ENCODE data around the gene NPIPB9.
"Not testable (repeated sequence)": the region's sequence is repeated elsewhere in the genome, so short reads cannot be mapped to it uniquely, and the experiment has no call there.

NPIPB9 gene

DNA sequence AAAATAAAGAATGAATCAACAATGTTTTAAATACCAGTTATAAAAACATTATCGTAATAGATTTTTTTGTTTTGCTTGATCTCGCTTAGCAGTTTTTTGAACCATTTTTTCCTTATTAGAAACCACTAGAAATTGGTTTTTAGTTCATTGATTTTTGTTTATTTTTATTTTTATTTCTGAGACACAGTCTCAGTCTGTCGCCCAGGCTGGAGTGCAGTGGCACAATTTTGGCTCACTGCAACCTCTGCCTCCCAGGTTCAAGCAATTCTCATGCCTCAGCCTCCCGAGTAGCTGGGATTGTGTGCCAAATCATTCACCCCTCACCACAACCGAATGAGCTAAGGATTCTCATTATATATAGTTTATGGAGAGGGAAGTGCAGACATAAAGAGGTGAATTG is at the start of gene NPIPB9:
NPIPB9 (plus strand) TSS at position 301 of the 400 bp plus-strand sequence.
- DNase-seq = not testable (repeated sequence)

DNA sequence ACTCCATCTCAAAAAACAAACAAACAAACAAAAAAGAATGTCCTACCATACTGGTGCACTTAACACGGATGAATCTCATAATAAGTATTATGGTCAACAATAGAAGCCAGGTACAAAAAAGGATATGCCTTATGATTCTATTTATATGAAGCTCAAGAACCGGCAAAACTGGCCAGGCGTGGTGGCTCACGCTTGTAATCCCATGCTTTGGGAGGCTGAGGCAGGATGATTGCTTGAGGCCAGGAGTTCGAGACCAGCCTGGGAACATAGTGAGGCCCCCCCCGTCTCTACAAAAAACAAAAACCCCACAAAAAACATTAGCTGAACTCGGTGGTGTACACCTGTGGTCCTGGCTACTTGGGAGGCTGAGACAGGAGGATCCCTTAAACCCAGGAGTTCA is 47.3 kb upstream of the NPIPB9 start:
- not testable (repeated sequence) for DNase-seq

DNA sequence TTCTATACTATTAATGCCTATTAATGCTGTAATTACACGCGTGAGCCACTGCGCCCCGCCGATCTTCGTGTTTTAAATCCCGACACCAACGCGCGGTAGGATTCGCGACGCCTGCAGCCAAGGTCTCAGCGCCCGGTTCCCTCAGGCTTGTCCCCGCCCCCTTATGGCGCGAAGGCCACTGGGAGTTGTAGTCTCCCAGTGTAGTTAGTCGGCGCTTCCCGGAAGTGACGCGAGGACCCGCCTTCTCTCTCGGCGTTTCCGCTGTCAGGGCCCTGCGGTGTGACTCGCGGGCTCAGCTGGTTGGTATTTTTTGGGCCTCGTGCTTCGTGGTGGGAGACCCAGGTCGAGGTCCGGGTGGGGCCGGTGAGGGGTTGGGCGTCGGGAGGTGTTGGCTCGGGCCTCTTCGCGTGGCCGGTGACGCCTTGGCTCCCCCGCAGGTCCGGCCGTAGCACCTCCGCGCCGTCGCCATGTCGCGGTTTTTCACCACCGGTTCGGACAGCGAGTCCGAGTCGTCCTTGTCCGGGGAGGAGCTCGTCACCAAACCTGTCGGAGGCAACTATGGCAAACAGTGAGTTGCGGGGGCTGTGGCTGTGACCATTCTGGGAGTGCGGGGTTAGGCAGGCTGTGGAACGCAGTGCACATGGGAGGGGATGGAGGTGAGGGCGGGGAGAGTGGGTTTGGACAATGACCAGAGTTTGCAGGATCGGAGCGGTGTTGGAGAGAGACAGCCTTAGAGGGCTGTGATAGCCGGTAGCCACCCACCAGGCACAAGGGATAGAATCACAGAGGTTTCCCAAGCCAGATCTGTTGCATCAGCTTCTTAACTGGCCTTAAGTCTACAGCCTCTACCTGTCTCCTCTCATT is 40.1 kb upstream of the NPIPB9 start, which contains the start of gene EIF3C:
EIF3C (plus strand) TSS at position 245 of the 864 bp plus-strand sequence; CDS start at position 468, 223 bp downstream.
- DNase-seq = not testable (repeated sequence)

DNA sequence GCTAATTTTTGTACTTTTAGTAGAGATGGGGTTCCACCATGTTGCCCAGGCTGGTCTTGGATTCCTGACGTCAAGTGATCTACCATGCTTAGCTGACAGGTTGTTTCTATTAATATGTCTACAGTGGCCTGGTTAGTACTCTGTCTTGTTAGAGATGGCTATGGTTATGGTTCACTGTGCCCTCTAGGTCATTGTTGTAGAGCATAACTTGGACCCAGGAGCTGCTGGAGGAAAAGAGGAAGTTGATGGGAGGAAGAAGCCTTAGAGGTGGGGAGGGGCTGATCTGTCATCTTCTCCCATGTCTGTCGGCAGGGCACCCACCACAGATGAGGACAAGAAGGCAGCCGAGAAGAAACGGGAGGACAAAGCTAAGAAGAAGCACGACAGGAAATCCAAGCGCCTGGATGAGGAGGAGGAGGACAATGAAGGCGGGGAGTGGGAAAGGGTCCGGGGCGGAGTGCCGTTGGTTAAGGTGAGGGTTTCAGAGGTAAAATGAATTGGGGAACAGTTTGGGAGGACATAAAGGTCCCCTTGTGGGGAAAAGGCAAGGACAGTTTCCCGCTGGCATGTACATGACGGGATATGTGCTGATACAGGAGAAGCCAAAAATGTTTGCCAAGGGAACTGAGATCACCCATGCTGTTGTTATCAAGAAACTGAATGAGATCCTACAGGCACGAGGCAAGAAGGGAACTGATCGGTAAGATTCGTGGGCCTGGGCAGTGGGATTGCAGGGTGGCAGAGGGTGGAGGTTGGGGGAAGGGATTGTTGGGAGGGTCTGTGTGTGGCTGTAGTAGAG is 28.5 kb upstream of the NPIPB9 start:
- not testable (repeated sequence) for DNase-seq

DNA sequence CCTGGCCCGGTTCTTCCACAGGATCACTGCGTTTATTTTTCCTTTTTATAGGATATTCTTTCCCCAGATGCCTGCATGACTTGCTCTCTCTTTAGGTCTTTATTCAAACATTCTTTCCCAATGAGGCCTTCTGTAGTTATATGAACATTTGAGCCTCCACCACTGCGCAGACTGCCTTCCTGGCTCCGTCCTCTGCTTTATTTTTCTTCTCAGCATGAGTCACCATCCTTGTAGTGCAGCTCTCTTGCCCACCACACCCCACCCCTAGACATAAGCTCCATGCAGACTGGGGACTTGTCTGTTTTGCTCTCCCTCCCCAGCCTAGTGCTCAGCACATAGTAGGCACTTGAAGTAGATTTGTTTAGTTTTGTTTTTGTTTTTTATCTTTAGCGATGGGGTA is 20.3 kb upstream of the NPIPB9 start:
- DNase-seq = not testable (repeated sequence)

DNA sequence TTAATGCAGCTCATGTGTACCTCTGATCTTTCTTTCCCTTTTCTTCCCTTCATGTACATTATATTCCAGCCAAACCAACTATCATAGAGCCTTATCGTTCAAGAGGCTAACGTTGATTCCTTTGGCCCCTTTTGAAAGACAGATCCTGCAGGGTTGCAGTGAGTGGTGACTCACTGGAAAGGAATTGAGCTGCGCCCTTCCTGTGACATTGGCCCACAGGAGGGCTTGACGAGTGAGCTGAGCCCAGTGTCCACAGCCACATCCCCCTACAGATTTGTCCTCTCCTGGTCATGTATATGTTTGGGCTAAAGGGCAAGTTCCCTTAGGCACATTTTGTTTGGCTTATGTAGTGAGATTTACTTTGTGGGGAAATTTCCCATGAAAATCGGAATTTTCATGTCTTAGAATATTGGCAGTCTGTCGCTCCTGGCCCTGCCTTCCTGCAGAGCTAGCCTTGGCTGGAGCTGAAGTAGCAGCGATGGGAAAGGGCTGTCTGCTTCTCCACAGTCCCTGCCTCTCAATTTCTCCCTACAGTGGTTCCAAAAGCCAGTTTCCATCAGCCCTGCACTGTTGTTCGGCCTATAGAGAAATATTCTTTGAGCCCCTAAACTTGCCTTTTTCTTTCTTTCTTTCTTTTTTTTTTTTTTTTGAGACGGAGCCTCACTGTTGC is 19.0 kb upstream of the NPIPB9 start:
- not testable (repeated sequence) for DNase-seq

DNA sequence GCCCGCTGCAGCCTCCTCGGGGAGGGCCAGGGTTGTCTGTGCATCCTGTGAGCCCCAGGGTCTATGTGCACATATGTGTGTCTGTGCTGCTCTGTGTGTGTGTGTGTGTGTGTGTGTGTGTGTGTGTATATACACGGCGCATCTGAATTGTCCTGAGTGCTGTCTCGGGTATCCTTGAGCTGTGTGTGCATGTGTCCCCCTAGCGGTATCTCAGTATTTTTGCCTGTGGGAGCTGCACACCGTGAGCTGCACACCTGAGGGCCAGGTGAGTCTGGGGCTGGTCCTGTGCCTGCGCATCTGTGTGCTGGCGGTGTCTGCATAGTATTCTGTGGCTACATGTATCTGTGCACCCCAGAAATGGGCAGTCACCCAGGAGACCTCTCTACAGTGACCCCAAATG is 11.8 kb upstream of the NPIPB9 start:
- not testable (repeated sequence) for DNase-seq

DNA sequence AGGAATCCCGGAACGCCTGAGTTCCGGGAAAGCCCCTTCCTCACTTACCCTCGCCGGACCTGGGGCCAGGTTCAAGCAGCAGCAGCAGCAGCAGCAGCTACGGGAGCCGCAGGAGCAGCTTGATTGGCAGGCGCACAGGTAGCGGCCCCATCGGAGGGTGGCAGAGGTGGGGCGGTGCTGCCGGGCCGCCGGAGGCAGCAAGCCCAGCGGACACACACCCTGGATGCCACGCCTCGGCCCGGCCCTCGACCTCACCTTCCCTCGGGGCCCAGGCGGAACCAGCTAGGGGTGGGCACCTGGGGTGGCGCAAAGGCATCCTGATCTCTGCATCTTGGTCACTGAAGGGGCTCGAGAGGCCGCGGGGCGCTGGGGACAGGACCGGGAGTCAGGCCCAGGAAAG is 11.0 kb upstream of the NPIPB9 start:
- DNase-seq = not testable (repeated sequence)

DNA sequence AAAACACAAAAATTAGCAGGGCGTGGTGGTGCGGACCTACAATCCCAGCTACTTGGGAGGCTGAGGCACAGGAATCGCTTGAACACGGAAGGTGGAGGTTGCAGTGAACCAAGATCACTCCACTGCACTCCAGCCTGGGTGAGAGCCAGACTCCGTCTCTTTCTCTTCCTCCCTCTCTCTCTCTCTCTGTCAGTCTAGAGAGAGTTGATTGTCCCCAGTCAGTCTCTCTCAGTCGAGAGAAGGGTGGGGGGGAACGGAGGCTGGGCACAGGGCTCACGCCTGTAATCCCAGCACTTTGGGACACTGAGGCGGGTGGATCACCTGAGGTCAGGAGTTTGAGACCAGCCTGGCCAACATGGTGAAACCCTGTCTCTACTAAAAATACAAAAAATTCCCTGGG is 10.3 kb upstream of the NPIPB9 start:
- DNase-seq = not testable (repeated sequence)

DNA sequence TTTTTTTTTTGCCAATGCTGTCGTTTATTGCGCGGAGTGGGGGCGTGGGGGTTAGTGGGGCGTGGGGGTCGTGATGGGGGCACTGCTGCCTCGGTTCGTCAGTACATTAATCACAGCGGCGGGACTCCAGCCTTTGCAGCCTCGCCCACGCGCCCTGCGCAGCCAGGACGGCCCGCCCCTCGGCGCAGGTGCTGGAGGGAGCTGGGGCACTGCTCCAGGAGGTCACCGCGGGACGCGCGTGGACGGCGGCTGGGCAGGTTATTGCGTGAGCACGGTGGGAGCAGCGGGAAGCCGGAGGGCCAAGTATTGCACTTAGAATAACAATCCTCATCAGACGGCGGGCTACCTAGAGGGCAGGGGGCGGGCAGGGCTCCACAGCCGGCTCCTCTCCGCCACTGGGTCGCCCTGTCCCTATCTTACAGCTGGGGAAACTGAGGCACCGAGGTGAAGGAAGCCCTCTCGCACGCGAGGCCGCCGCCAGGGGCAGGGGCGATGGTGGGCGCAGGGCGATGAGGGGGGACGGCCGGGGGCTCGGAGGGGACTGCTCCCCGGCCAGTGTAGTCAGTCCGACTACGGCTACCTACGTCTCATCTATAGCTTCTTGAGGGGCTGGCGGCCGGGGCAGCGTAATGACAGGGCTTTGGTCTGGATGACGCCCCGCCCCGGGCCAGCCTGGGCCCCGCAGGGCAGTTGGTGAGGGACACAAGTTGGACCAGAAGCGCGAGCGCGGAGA is 4.8 kb upstream of the NPIPB9 start:
- not testable (repeated sequence) for DNase-seq

DNA sequence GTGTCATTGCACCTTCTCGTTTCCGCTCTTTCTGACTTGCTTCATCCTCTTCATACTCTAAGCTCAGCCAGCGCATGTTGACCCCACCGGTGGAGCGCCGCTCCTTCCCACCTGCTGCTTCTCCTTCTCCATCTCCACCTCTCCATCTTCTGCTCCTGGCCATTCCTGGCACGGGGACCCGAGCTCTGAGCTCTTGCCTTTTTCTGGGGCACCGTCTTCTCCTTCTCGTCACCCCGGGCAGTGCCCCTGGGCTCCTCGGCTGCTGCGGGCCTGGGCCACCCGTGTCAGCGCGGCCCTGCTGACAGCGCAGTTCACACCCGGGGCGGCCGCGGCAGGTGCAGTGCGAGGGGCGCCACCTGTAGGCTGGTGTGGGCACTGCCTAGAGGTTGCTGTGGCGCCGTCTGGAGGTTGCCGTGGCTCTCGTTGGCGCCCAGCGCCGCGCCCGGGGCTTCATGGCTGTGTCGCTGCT is 1.6 kb upstream of the NPIPB9 start:
- DNase-seq = peak; percentile 39

DNA sequence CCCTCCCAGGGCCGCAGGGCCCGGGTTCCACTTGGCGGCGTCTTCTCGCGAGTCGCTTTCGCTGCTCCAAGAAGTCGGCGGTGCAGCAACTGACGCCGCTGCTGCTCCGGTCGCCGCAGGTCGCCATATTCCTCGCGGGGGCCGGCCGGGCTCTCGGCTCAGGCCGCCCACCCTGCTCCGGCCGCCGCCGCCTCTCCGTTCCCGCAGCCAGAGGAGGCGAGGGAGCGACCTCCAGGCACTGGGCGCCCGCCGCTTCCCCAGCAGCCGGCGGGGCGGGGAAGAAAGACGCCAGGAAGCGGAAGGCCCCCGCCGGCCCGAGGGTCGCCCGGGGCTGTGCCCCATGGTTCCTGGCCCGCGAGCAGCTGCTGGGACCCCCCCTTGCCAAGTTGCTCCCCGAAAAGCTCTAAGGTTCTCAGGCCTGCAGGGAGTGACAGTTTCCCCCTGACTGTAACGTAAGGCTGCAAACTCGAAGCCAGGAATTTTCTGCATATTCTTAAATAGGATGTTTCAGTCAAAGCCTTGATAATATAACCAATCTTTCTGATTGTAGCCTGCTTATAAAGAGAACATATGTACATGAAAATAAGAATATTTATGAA is 1.0 kb upstream of the NPIPB9 start:
- DNase-seq = not testable (repeated sequence)

DNA sequence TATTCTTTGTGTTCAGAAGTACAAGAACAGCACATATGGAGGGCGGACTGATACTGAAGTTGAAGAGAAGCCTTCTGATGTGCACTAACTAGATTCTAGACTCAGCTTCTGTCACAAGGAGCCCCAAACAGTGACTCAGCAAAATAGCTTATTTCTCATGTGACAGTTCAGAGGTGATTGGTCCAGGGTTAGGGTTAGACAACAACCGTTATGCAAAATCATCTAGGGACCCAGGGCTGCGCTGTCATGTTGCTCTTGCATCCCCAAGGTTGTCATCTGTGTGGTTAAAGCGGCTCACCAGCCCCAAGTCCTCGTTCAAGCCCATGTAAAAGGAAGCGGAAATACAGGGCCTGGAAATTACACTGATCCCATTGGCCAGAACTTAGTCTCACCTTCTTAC is 30.1 kb downstream of the NPIPB9 start:
- not testable (repeated sequence) for DNase-seq

DNA sequence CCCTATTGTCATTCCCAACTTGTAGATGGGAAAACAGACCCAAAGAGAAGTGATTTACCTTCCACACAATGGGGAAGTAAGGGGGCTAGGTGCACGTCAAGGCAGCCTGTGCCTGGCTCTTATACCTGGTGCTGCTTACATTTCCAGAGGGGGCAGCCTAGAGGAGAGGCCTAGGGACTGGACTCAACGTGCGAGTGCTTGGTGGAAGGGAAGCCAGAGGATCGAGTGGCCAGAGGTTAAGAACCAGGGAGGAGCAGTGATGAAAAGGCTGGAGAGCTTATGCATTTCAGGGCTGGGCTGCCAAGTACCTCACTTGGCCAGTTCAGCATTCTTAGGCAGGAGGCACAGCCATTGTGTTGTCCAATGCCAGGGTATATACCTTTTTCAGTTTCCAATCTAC is 30.8 kb downstream of the NPIPB9 start:
- not testable (repeated sequence) for DNase-seq

DNA sequence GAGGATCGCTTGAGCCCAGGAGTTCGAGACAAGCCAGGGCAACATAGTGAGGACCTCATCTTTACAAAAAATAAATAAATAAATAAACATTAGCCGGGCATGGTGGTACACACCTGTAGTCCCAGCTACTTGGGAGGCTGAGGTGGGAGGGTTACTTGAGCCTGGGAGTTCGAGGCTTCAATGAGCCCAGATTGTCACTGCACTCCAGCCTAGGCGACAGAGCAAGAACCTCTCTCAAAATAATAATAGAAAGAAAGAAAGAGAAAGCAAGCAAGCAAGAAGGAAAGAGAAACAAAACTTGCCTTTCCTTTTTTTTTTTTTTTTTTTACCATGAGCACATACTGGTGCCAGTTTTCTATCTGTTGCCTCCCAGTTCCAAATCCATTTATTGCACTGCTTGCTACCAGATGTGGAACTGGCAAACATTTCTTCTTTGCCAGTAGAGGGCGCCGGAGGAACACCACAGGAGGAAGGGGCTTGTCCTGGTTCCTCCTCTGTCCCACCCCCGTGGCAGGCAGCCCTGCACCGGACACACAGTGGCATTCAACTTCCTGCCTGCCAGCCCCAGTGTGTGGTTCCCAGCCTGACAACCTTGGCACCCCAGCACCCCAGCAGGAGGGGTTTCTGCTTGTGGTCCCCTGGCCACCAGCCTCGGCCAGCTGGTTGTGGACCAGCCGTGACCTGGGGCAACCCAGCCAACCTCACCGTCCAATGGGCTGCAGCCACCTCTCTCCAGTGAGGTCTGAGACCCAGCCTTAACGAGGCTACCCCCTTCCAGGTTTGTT is 50.8 kb downstream of the NPIPB9 start:
- peak; percentile 72 for DNase-seq

DNA sequence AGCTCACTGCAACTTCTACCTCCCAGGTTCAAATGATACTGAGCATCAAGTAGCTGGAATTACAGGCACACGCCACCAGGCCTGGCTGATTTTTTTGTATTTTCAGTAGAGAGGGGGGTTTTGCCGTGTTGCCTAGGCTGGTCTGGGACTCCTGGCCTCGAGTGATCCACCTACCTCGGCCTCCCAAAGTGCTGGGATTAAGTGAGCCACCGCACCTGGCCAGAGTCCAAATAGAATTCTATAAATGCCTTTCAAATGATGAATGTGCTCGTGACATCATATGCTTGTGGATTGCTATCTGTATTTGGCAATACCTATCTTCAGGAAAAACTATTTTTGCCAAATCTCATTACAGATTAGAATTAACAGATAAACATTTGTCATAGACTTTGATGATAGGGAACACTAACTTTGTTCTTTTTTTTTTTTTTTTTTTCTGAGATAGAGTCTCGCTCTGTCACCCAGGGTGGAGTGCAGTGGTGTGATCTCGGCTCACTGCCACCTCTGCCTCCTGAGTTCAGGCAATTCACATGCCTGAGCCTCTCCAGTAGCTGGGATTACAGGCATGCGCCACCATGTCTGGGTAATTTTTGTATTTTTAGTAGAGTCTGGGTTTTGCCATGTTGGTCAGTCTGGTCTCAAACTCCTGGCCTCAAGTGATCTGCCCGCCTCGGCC is 56.0 kb downstream of the NPIPB9 start:
- DNase-seq = not testable (repeated sequence)

DNA sequence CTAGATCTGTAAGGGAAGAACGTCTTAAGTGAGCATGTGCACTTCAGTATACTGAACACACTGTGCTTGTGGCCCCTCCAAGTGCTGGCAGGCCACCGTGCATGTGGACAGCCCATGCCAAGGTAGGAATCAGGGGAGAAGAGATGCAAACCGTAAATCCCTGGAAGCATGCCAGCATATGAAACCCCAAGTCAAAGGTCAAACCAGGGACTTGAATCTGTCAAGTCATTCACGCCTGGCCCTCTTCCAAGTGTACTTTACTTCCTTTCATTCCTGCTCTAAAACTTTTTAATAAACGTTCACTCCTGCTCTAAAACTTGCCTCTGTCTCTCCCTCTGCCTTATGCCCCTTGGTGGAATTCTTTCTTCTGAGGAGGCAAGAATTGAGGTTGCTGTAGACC is 68.4 kb downstream of the NPIPB9 start:
- DNase-seq = no peak

DNA sequence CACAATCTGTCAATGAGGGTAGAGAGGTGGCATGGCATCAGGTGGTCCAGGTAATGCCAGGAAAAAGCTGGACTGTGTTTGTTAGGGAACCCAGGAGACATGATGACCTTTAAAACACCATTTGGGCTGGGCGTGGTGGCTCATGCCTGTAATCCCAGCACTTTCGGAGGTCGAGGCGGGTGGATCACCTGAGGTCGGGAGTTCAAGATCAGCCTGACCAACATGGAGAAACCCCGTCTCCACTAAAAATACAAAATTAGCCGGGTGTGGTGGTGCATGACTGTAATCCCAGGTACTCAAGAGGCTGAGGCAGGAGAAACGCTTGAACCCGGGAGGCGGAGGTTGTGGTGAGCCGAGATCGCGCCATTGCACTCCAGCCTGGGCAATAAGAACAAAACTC is 69.0 kb downstream of the NPIPB9 start:
- not testable (repeated sequence) for DNase-seq

DNA sequence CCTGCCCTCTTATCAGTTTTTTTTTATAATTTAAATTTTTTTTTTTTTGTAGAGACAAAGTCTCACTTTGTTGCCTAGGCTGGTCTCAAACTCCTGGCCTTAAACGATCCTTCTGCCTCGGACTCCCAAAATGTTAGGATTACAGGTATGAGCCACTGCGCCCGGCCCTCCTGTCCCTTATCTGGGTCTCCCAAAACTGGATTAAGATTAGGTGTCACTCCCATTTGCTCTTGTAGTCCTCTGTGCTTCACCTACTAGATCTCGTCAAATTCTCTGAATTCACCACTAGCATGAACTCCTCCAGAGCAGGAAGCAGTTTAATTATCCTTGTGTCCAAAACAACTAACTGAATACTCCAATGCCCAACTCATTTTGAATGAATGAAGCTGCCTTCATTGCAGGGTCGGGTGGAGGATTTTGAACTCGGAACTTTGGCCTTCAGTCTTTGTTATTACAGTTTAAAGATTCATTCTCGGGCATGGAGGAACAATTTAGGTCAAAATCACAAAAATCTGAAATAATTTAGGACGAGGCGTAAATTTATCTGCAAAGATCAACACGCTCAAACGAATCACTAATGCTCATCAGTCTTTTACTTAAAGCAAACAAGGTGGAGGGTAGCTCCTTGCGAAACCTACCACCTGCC is 70.4 kb downstream of the NPIPB9 start:
- no peak for DNase-seq

Data from CD4-positive, alpha-beta T cell treated with Interleukin-4 for 4 hours (primary cell).